ENCODE measurements around the gene FOXJ3.

DNA sequence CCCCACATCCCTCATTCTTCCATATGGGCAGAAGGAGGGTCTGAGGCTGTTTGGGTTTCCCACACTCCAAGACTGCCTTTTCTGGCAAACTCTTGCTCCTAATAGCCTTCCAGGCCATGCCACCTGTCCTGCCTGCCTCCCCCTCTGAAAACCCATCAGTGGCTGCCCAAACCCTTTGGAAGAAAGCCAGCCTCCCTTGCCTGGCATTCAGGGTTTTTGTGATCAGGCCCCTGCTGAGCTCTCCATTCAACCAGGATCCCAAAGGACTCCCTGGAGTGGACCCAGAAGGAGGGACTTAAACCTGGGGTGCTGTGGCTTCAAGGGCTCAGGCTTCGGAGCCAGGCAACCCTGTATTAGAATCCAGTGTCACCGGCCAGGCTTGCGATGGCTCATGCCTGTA lies 166.3 kb downstream of the FOXJ3 start:
- TF ChIP-seq, protein P1, sequence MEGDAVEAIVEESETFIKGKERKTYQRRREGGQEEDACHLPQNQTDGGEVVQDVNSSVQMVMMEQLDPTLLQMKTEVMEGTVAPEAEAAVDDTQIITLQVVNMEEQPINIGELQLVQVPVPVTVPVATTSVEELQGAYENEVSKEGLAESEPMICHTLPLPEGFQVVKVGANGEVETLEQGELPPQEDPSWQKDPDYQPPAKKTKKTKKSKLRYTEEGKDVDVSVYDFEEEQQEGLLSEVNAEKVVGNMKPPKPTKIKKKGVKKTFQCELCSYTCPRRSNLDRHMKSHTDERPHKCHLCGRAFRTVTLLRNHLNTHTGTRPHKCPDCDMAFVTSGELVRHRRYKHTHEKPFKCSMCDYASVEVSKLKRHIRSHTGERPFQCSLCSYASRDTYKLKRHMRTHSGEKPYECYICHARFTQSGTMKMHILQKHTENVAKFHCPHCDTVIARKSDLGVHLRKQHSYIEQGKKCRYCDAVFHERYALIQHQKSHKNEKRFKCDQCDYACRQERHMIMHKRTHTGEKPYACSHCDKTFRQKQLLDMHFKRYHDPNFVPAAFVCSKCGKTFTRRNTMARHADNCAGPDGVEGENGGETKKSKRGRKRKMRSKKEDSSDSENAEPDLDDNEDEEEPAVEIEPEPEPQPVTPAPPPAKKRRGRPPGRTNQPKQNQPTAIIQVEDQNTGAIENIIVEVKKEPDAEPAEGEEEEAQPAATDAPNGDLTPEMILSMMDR (IDR thresholded peaks at IDR 0.05; ENCODE audit: control extremely low read depth in 1 of 3, insufficient read depth in 1 of 3, low read depth in 1 of 3, low read length in 3 of 3), result no peak
- TF ChIP-seq POLR2A (IDR thresholded peaks at IDR 0.05; ENCODE audit: control extremely low read depth in 1 of 2, low read depth in 2 of 2, low read length in 2 of 2) (no peak), TCF12 (IDR thresholded peaks at IDR 0.05; ENCODE audit: low read depth, low read length) (no peak), EP300 (IDR thresholded peaks at IDR 0.05; ENCODE audit: borderline replicate concordance in 1 of 2, low read depth in 2 of 2, low read length in 2 of 2) (no peak)

Measured in H1 (cell line).